ENCODE results near the gene RNFT2.

The RNFT2 gene, protein sequence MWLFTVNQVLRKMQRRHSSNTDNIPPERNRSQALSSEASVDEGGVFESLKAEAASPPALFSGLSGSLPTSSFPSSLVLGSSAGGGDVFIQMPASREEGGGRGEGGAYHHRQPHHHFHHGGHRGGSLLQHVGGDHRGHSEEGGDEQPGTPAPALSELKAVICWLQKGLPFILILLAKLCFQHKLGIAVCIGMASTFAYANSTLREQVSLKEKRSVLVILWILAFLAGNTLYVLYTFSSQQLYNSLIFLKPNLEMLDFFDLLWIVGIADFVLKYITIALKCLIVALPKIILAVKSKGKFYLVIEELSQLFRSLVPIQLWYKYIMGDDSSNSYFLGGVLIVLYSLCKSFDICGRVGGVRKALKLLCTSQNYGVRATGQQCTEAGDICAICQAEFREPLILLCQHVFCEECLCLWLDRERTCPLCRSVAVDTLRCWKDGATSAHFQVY

DNA sequence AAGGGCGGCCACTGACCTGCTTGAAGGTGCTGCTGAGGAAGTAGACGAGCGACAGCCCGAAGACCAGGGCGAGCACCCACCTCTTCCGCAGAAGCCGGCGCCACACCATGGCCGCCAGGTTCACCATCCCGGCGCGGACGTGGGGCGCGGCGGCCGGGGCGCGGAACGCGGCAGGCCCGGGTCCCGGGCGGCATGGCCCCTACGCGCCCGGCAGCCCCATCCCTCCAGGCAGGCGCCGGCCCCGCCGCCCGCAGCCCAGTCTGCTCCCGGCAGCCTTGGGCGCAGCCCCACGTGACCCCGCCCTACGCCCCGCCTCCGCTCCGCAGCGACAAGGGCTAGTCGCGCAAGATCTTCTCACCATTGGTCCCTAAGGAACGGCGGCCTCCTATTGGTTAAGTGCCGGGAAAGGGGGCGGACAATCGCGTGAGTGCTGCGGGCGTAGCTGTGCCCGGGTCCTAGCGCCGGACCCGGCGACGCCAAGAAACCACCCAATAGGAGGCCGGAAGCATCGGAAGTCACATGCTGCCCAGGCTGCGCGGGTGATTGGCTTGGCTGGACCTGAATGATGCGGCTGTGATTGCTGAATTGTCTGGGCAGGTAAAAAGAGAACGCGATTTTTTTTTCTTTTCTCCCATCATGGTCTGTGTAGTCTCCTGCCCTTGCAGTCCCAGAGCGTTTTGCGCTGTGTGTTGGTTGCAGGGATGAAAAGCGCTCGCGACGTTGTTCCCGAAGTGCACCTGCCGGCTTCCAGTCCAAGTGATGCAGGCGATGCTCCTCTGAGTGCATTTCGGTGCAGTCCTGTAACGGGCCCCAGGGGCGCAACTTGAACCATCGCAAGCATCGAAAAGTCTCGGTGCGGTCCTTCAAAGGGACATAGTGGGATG, at the start of gene RNFT2, which contains the start of gene SPRING1:
Gene RNFT2 (plus strand): TSS at position 542 of the 884 bp plus-strand sequence. CDS start 2,183 bp downstream, outside the sequence.
Gene SPRING1 (minus strand): TSS at position 296 of the 884 bp plus-strand sequence. CDS start 169 bp downstream, at position 127.
- Histone ChIP-seq H3K4me1 (ENCODE audit: control insufficient read depth, insufficient read depth, low read length, unreplicated experiment) (peaks cover 6% of the 10 kb centered on the region), H3K27me3 (ENCODE audit: insufficient read depth, low read length) (no peaks in the 10 kb centered on the region), H3K79me2 (ENCODE audit: control insufficient read depth, insufficient read depth, low read length, unreplicated experiment) (peaks cover 17% of the 10 kb centered on the region), H3K27ac (ENCODE audit: low read depth, low read length) (no peak within 1 kb of the TSS), H3K4me3 (ENCODE audit: low read depth, low read length) (peak within 1 kb of the TSS; percentile 98), H3K36me3 (ENCODE audit: insufficient read depth, low read length) (peaks cover 10% of the 10 kb centered on the region; the same call in 1 of the 2 replicates), H2AFZ (ENCODE audit: low read length, unreplicated experiment) (peak within 1 kb of the TSS; percentile 55)

DNA sequence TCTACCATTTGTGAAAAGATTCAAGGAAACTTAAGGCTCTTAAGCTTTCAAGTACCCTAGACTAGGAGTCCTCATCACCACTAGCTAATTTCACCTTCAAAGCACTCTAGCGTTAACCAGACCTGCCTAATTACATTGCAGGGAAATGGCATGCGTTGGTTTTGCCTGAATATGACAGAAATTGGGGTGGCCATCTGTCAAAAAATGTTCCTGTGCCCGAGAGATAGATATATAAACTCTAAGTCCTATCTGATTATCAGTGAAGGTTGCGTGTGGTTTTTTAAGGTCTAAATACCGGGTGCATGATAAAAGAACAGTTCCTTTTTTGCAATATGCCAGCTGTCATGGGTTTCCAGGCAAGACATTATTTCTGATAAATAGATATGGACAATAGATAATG, 48.6 kb upstream of the RNFT2 start:
- Histone ChIP-seq H3K27ac (ENCODE audit: low read depth, low read length) (no peak overlapping the region), H3K79me2 (ENCODE audit: control insufficient read depth, insufficient read depth, low read length, unreplicated experiment) (no peaks in the 10 kb centered on the region), H3K27me3 (ENCODE audit: insufficient read depth, low read length) (peaks cover 17% of the 10 kb centered on the region), H2AFZ (ENCODE audit: low read length, unreplicated experiment) (no peak overlapping the region), H3K36me3 (ENCODE audit: insufficient read depth, low read length) (no peaks in the 10 kb centered on the region), H3K4me1 (ENCODE audit: control insufficient read depth, insufficient read depth, low read length, unreplicated experiment) (no peaks in the 10 kb centered on the region), H3K4me3 (ENCODE audit: low read depth, low read length) (no peak overlapping the region)

DNA sequence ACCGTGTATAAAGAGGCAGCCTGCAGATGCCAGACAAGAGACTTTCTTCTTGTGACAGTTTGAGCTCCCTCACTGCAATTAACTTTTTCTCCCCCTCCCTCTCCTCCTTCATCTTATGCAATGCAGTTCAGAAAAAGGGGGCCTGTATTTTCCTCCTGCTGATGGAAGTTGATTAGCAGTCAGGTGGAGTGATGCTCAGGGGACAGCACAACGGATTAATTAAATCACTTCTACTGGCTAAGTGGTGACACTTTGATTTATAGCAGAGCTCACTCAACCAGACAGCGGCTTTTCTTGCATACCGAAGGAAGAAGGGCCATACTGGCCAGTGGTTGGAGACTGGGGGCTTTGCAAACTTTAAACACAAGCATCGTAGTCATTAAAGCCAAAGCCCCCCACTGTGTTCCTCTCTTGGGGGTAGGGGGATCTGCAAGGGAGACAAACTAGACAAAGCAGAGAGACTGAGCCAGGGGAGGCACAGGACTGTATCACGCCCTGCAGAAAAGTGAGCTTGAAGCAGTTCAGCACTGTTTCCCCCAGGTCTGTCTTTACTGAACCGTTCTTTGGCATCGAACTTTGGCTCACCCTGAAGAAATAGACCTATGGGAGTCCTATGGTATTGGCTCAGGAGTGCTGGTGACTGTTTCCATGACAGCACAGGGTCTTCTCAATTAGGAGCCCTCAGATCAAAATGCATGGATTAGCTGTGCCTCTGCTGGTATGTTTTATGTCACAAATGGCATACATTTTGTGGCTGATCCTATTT, 48.0 kb upstream of the RNFT2 start:
- peaks cover 24% of the 10 kb centered on the region for H3K27me3 ChIP-seq (ENCODE audit: insufficient read depth, low read length)
- H3K79me2 ChIP-seq (ENCODE audit: control insufficient read depth, insufficient read depth, low read length, unreplicated experiment), result no peaks in the 10 kb centered on the region
- no peak overlapping the region for H3K27ac ChIP-seq (ENCODE audit: low read depth, low read length)
- H3K4me1 ChIP-seq (ENCODE audit: control insufficient read depth, insufficient read depth, low read length, unreplicated experiment), result no peaks in the 10 kb centered on the region
- H3K4me3 ChIP-seq (ENCODE audit: low read depth, low read length), result no peak overlapping the region
- no peaks in the 10 kb centered on the region for H3K36me3 ChIP-seq (ENCODE audit: insufficient read depth, low read length)
- H2AFZ ChIP-seq (ENCODE audit: low read length, unreplicated experiment), result no peak overlapping the region

DNA sequence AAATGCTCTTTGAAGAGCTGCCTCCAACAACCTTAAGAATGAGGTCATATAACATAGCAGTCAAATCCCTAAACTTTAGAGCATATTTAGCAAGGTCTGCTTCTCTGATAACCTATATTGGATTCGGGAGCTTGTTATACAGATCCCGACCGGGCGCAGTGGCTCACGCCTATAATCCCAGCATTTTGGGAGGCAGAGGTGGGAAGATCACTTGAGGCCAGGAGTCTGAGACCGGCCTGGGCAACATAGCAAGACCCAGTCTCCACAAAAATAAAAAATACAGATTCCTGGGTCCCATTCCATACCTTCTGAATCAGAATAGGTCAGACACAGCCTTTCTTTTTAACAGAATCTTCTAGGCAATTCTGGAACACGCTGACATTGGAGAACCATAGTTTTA, 46.9 kb upstream of the RNFT2 start:
- Histone ChIP-seq H3K36me3 (ENCODE audit: insufficient read depth, low read length) (no peaks in the 10 kb centered on the region), H3K79me2 (ENCODE audit: control insufficient read depth, insufficient read depth, low read length, unreplicated experiment) (no peaks in the 10 kb centered on the region), H3K4me3 (ENCODE audit: low read depth, low read length) (no peak overlapping the region), H3K4me1 (ENCODE audit: control insufficient read depth, insufficient read depth, low read length, unreplicated experiment) (no peaks in the 10 kb centered on the region), H3K27ac (ENCODE audit: low read depth, low read length) (no peak overlapping the region), H3K27me3 (ENCODE audit: insufficient read depth, low read length) (peaks cover 26% of the 10 kb centered on the region), H2AFZ (ENCODE audit: low read length, unreplicated experiment) (no peak overlapping the region)

DNA sequence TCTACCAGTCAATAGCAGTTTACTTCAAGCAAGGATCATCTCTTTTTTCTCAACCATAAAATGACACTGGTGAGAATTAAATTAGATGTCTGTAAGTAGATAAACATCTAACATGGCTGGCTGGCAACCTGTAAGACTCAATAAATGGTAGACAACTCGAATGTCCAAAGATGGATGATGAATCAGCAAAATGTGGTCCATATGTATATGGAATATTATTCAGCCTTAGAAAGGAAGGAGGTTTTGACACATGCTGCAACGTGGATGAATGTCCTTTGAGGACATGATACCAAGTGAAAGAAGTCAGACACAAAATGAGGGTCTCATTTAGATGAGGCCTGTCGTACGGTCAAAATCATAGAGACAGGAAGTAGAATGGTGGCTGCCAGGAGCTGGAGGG, 46.5 kb upstream of the RNFT2 start:
- H3K4me3 ChIP-seq (ENCODE audit: low read depth, low read length), result no peak overlapping the region
- H3K4me1 ChIP-seq (ENCODE audit: control insufficient read depth, insufficient read depth, low read length, unreplicated experiment), result no peaks in the 10 kb centered on the region
- H2AFZ ChIP-seq (ENCODE audit: low read length, unreplicated experiment), result no peak overlapping the region
- peaks cover 26% of the 10 kb centered on the region for H3K27me3 ChIP-seq (ENCODE audit: insufficient read depth, low read length)
- H3K79me2 ChIP-seq (ENCODE audit: control insufficient read depth, insufficient read depth, low read length, unreplicated experiment), result no peaks in the 10 kb centered on the region
- no peak overlapping the region for H3K27ac ChIP-seq (ENCODE audit: low read depth, low read length)
- no peaks in the 10 kb centered on the region for H3K36me3 ChIP-seq (ENCODE audit: insufficient read depth, low read length)

DNA sequence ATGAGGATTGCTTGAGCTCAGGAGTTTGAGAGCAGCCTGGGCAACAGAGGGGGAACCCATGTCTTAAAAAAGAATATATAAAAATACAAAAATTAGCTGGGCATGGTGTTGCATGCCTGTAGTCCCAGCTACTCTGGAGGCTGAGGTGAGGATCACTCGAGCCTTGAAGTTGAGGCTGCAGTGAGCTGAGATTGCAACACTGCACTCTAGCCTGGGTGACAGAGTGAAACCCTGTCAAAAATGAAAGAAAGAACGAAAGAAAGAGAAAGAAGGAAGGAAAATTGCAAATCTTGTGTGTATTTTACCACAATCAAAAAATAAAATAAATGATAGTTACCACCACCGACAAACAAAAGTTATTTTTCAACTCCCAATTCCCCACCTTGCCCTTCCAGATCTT, 45.5 kb upstream of the RNFT2 start:
- Histone ChIP-seq H3K4me3 (ENCODE audit: low read depth, low read length) (no peak overlapping the region), H3K27ac (ENCODE audit: low read depth, low read length) (no peak overlapping the region), H2AFZ (ENCODE audit: low read length, unreplicated experiment) (no peak overlapping the region), H3K36me3 (ENCODE audit: insufficient read depth, low read length) (no peaks in the 10 kb centered on the region), H3K79me2 (ENCODE audit: control insufficient read depth, insufficient read depth, low read length, unreplicated experiment) (no peaks in the 10 kb centered on the region), H3K27me3 (ENCODE audit: insufficient read depth, low read length) (peaks cover 26% of the 10 kb centered on the region), H3K4me1 (ENCODE audit: control insufficient read depth, insufficient read depth, low read length, unreplicated experiment) (no peaks in the 10 kb centered on the region)

DNA sequence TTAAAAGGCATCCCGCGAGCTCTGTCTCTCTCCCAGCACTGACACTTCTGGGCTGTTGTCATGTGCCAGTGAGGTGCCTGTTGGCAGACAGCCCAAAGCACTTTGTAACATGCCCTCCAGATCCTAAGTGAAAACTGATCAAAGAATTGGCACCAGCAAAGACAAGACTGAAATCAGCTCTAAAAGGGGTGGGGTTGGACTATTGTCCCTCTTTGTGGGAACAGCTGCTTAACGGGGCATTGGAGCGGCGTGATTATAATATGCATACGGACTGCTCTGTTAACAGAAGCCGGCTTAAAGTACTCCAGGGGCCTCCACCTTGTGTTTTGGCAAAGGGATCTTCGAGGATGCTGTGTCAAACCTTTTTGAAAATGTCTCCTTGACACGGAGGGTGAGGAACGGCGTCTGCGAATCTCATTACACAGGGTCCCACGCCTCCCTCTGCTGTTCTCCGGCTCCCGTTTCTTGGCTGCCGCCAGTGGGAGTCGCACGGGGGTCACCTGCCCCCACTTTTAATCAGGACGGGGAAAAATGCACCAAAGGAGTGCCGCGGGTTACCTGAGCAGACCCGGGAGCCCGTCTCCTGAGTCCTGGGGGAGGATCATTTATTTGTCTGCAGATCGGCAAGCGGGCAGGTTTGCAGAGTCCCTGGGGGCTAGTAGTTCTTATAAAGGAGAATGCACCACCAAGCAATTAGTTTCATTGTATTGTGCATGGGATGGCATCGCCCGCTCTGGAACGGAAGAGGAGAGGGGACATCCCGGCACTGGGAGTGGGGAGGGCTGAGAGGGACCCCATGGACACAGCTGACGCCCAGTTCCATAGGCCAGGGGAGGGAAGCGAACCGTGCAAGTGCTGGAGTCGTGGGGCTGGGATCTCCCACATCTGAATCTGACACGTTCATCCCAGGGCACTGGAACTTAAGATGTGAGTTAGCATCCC, 44.6 kb upstream of the RNFT2 start:
- no peak overlapping the region for H3K27ac ChIP-seq (ENCODE audit: low read depth, low read length)
- H3K36me3 ChIP-seq (ENCODE audit: insufficient read depth, low read length), result no peaks in the 10 kb centered on the region
- no peaks in the 10 kb centered on the region for H3K79me2 ChIP-seq (ENCODE audit: control insufficient read depth, insufficient read depth, low read length, unreplicated experiment)
- H2AFZ ChIP-seq (ENCODE audit: low read length, unreplicated experiment), result peak overlapping the region; percentile 46
- peaks cover 26% of the 10 kb centered on the region for H3K27me3 ChIP-seq (ENCODE audit: insufficient read depth, low read length)
- peak overlapping the region; percentile 40; the same call in 1 of the 2 replicates for H3K4me3 ChIP-seq (ENCODE audit: low read depth, low read length)
- H3K4me1 ChIP-seq (ENCODE audit: control insufficient read depth, insufficient read depth, low read length, unreplicated experiment), result no peaks in the 10 kb centered on the region

DNA sequence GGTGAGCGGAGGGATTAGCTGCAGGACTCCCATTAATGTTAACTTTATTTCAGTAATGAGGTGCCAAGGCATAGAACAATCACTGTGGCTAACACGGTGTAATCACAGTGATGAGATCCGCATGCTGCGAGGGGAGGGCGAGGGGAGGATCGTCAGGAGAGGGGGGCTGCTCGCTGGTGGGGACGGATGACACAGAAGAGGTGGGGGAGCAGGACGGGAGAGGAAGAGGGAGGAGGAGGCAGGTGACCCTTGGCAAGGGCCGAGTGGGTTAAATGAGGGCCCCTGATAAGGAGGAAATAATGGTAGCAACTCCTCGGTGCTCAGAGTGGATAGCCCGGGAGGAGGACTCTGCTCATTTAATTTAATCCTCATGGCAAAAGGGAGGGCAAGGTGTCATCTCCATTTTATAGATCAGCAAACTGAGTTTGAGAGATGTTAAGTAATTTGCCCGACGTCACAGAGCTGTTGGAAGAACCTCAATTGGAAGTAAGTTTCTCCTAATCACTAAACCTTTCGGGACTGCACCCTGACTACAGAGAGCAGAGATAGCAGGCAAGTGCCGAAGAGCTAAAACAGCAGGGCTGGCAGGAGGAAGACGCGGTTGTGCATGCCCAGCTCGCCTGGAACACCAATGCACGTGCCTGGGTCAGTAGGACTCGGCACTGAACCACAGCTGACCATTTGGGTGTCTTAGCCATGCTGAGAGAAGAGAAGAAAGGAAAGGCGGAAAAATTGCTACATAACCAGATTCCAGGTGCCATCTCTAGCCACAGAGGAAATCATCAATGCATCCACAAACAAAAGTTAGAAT, 43.3 kb upstream of the RNFT2 start:
- Histone ChIP-seq H3K27ac (ENCODE audit: low read depth, low read length) (no peak overlapping the region), H3K4me3 (ENCODE audit: low read depth, low read length) (no peak overlapping the region), H2AFZ (ENCODE audit: low read length, unreplicated experiment) (no peak overlapping the region), H3K79me2 (ENCODE audit: control insufficient read depth, insufficient read depth, low read length, unreplicated experiment) (no peaks in the 10 kb centered on the region), H3K4me1 (ENCODE audit: control insufficient read depth, insufficient read depth, low read length, unreplicated experiment) (no peaks in the 10 kb centered on the region), H3K27me3 (ENCODE audit: insufficient read depth, low read length) (peaks cover 26% of the 10 kb centered on the region), H3K36me3 (ENCODE audit: insufficient read depth, low read length) (no peaks in the 10 kb centered on the region)

DNA sequence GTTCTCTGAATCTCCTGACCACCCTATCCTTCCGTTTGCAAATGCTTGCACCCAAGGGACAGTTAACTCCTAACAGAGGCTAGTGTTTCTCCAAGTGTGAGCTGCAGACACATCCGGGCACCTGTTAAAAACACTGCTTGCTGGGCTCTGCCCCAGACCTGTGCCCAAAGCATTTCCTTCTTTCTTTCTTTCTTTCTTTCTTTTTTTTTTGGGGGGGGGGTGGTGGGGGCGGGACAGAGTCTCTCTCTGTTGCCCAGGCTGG, 42.7 kb upstream of the RNFT2 start:
- H3K27ac ChIP-seq (ENCODE audit: low read depth, low read length), result no peak overlapping the region
- no peak overlapping the region for H2AFZ ChIP-seq (ENCODE audit: low read length, unreplicated experiment)
- no peaks in the 10 kb centered on the region for H3K4me1 ChIP-seq (ENCODE audit: control insufficient read depth, insufficient read depth, low read length, unreplicated experiment)
- no peaks in the 10 kb centered on the region for H3K79me2 ChIP-seq (ENCODE audit: control insufficient read depth, insufficient read depth, low read length, unreplicated experiment)
- H3K27me3 ChIP-seq (ENCODE audit: insufficient read depth, low read length), result peaks cover 26% of the 10 kb centered on the region
- no peak overlapping the region for H3K4me3 ChIP-seq (ENCODE audit: low read depth, low read length)
- no peaks in the 10 kb centered on the region for H3K36me3 ChIP-seq (ENCODE audit: insufficient read depth, low read length)
